ENCODE data around the gene LAMC1.

GRCh38 chr1:183178545-183178944, 155.3 kb downstream of the LAMC1 start:
- TF ChIP-seq, protein P1, sequence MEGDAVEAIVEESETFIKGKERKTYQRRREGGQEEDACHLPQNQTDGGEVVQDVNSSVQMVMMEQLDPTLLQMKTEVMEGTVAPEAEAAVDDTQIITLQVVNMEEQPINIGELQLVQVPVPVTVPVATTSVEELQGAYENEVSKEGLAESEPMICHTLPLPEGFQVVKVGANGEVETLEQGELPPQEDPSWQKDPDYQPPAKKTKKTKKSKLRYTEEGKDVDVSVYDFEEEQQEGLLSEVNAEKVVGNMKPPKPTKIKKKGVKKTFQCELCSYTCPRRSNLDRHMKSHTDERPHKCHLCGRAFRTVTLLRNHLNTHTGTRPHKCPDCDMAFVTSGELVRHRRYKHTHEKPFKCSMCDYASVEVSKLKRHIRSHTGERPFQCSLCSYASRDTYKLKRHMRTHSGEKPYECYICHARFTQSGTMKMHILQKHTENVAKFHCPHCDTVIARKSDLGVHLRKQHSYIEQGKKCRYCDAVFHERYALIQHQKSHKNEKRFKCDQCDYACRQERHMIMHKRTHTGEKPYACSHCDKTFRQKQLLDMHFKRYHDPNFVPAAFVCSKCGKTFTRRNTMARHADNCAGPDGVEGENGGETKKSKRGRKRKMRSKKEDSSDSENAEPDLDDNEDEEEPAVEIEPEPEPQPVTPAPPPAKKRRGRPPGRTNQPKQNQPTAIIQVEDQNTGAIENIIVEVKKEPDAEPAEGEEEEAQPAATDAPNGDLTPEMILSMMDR (IDR thresholded peaks at IDR 0.05): no peak
- TF ChIP-seq POLR2A (IDR thresholded peaks at IDR 0.05) (no peak), EP300 (IDR thresholded peaks at IDR 0.05) (no peak)

Measured in tibial nerve (tissue), 4 donors.